Kidney epithelial cell (primary cell): ENCODE measurements around the gene LNX2. TPM values are rescaled to one million over a fixed set of nuclear protein-coding genes. Genes with fewer than 3 reads are reported as not detected.

Experiments
- DNase-seq: peaks from one replicate; pipeline ENCODE4 v3.0.0-alpha.2; 2010; ENCODE audit warnings: low read depth
- H3K27me3 ChIP-seq: 2 replicates; pipeline ENCODE4 v1.6.0; 2011; ENCODE audit warnings: low read length; ENCODE audit not compliant: control insufficient read depth, insufficient read depth
- H3K36me3 ChIP-seq: 2 replicates; pipeline ENCODE4 v1.5.1; 2011; ENCODE audit warnings: low read length; ENCODE audit not compliant: control insufficient read depth, insufficient read depth
- H3K4me3 ChIP-seq: 2 replicates; pipeline ENCODE4 v1.5.1; 2011; ENCODE audit warnings: low read depth, mild to moderate bottlenecking, control low read depth, low read length
- CTCF ChIP-seq: IDR thresholded peaks from 2 replicates; pipeline ENCODE4 v1.5.1; 2011; ENCODE audit warnings: mild to moderate bottlenecking, moderate library complexity, low read length, control low read depth, inconsistent platforms; ENCODE audit not compliant: insufficient read depth, poor library complexity, severe bottlenecking
- total RNA-seq: library from RNA; depleted of rRNA; stranded (reverse); fragments of >200 nt; gene quantifications from 2 replicates; pipeline ENCODE4 v1.2.3, GENCODE V29; 2015

LNX2 gene
- total RNA-seq, 1 donor from 2014 or later, result 11.4 TPM

GRCh38 chr13:27593267-27593666 is 27.1 kb downstream of the LNX2 start:
- DNase-seq, result no peak
- no peak for TF ChIP-seq CTCF

GRCh38 chr13:27592865-27593264 is 27.5 kb downstream of the LNX2 start:
- Histone ChIP-seq H3K36me3 (no peaks in the 10 kb centered on the region), H3K4me3 (no peak overlapping the region), H3K27me3 (no peaks in the 10 kb centered on the region)
- no peak for TF ChIP-seq CTCF
- no peak for DNase-seq

More at GRCh38 chr13:27593267-27593666, 27.1 kb downstream of the LNX2 start:
- H3K36me3 ChIP-seq, result no peaks in the 10 kb centered on the region
- no peak overlapping the region for H3K4me3 ChIP-seq
- H3K27me3 ChIP-seq, result no peaks in the 10 kb centered on the region

- Histone ChIP-seq H3K36me3 (no peaks in the 10 kb centered on the region), H3K27me3 (no peaks in the 10 kb centered on the region), H3K4me3 (no peak overlapping the region)
- DNase-seq, result no peak
- TF ChIP-seq CTCF, result no peak
Observed at GRCh38 chr13:27588405-27588804, 31.9 kb downstream of the LNX2 start.

DNA sequence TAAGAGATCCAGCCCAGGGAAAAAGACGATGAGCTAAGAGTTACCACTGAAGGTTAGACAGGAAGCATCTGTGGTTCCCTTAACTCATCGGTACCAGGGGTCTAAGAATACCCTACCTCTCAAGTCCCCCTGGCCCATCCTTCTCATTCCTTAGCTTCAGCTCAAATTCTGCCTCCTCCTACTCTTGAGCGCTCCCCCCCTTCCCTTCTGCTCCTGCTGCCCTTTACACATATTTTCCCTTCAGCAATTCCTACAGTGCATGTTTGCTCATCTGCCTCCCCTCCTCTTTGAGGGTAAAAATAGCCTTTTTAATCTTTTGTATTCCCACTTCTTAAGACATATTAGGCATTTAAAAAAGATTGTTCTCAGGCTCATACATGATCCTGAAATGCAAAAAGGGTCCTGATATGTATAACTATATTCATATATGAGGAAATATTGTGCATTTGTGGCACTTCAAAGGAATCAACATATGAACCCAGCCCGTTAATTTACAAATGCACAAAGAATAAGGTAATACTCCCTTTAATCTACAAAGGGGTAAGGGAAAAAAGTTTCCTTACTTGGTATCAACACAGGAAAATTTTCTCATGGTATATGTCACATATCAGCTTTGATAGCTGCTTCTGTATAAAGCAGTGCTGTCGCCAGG is 33.1 kb downstream of the LNX2 start:
- Histone ChIP-seq H3K36me3 (no peaks in the 10 kb centered on the region), H3K4me3 (no peak overlapping the region), H3K27me3 (no peaks in the 10 kb centered on the region)
- DNase-seq, result no peak
- no peak for TF ChIP-seq CTCF

DNA sequence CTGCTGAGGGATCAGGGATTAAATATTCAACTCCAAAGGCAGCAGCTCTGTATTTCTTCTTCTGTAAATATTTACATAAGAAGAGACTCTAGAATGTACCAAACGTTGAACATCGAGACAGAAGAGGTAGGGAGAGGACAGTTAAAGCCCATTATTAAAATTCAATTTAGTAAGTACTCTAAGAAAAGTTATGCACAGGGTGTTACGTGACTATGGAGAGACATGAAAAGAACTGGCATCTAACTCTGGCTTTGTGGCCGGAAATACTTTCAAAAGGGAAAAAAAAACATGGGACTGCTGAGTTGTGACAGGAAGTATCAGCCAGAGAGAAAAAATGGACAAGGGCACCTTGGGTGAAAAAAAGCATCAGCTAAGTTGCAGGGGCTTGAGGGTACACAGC is 36.7 kb downstream of the LNX2 start:
- H3K27me3 ChIP-seq, result no peaks in the 10 kb centered on the region
- no peaks in the 10 kb centered on the region for H3K36me3 ChIP-seq
- H3K4me3 ChIP-seq, result no peak overlapping the region
- DNase-seq, result no peak
- TF ChIP-seq CTCF, result no peak
